Measurements from ENCODE around the gene PKP1. TPM values are rescaled to one million over a fixed set of nuclear protein-coding genes. Genes with fewer than 3 reads are reported as not detected.
"Not testable (repeated sequence)": the region's sequence is repeated elsewhere in the genome, so short reads cannot be mapped to it uniquely, and the experiment has no call there.

PKP1 gene
- 0.05 and 0.13 TPM in 2 replicates for total RNA-seq
- polyA plus RNA-seq (2012): 1.0 TPM

- DNase-seq (ENCODE audit: low read depth): no peak
These were observed at the start of gene PKP1 for GRCh38 chr1:201282931-201283829. PKP1 (plus strand) TSS chr1:201283506; CDS start chr1:201283703, 197 bp downstream.

GRCh38 chr1:201239646-201240045 lies 43.7 kb upstream of the PKP1 start:
- DNase-seq (ENCODE audit: low read depth): not testable (repeated sequence)

- DNase-seq (ENCODE audit: low read depth): no peak
These were observed 43.1 kb upstream of the PKP1 start for GRCh38 chr1:201240171-201240570.

GRCh38 chr1:201241736-201242135 lies 41.6 kb upstream of the PKP1 start:
- no peak for DNase-seq (ENCODE audit: low read depth)

GRCh38 chr1:201245082-201245481 lies 38.2 kb upstream of the PKP1 start:
- no peak for DNase-seq (ENCODE audit: low read depth)

GRCh38 chr1:201248721-201249559 lies 34.4 kb upstream of the PKP1 start:
- no peak for DNase-seq (ENCODE audit: low read depth)

GRCh38 chr1:201250326-201251011 lies 32.8 kb upstream of the PKP1 start:
- no peak for DNase-seq (ENCODE audit: low read depth)

GRCh38 chr1:201251411-201251810 lies 31.9 kb upstream of the PKP1 start:
- no peak for DNase-seq (ENCODE audit: low read depth)

- no peak for DNase-seq (ENCODE audit: low read depth)
These were observed 31.4 kb upstream of the PKP1 start for GRCh38 chr1:201251851-201252430.

GRCh38 chr1:201252944-201253371 lies 30.3 kb upstream of the PKP1 start:
- no peak for DNase-seq (ENCODE audit: low read depth)

- DNase-seq (ENCODE audit: low read depth): peak; percentile 56
These were observed 29.9 kb upstream of the PKP1 start for GRCh38 chr1:201253411-201253810.

- DNase-seq (ENCODE audit: low read depth): no peak
These were observed 29.2 kb upstream of the PKP1 start for GRCh38 chr1:201253906-201254624.

GRCh38 chr1:201254625-201255478 lies 28.5 kb upstream of the PKP1 start:
- peak; percentile 62 for DNase-seq (ENCODE audit: low read depth)

- DNase-seq (ENCODE audit: low read depth): no peak
These were observed 27.6 kb upstream of the PKP1 start for GRCh38 chr1:201255479-201256362.

- not testable (repeated sequence) for DNase-seq (ENCODE audit: low read depth)
These were observed 25.2 kb upstream of the PKP1 start for GRCh38 chr1:201258132-201258531.

GRCh38 chr1:201258763-201259230 lies 24.5 kb upstream of the PKP1 start:
- no peak for DNase-seq (ENCODE audit: low read depth)

GRCh38 chr1:201259476-201260235 lies 23.6 kb upstream of the PKP1 start:
- no peak for DNase-seq (ENCODE audit: low read depth)

- no peak for DNase-seq (ENCODE audit: low read depth)
These were observed 23.1 kb upstream of the PKP1 start for GRCh38 chr1:201260236-201260590.

Data from myocyte (in vitro differentiated cells).